Spleen (tissue), 11 donors: Measurements from ENCODE around the gene PRKG1. TPM values are rescaled to one million over a fixed set of nuclear protein-coding genes. Genes with fewer than 3 reads are reported as not detected.

ENCODE experiments used
- DNase-seq: peaks from one replicate; pipeline ENCODE4 v3.0.0-alpha.2; 2020
- H3K27ac ChIP-seq, 8 donors: fragments of 200-600 bp; sonication (generic) in 7 of 8; 1 replicate in 4 of 8; 2 replicates in 4 of 8; pipeline versions ENCODE4 v1.5.0 to v1.8.0; 2016 to 2021; ENCODE audit warnings: inconsistent platforms in 4 of 8, mild to moderate bottlenecking in 4 of 8, moderate library complexity in 1 of 8
- H3K27me3 ChIP-seq, 7 donors: fragments of 200-600 bp; sonication (generic) in 6 of 7; replicated peaks in 1 of 7; 1 replicate in 4 of 7; 2 replicates in 3 of 7; pipeline versions ENCODE4 v1.5.0 to v1.8.0; 2016 to 2021; ENCODE audit warnings: inconsistent platforms in 3 of 7, mild to moderate bottlenecking in 1 of 7
- H3K36me3 ChIP-seq, 6 donors: fragments of 200-600 bp; sonication (generic) in 5 of 6; 1 replicate in 4 of 6; 2 replicates in 2 of 6; pipeline versions ENCODE4 v1.5.0 to v1.8.0; 2016 to 2021; ENCODE audit warnings: inconsistent platforms in 2 of 6
- H3K4me1 ChIP-seq, 6 donors: fragments of 200-600 bp; sonication (generic) in 5 of 6; 1 replicate in 3 of 6; 2 replicates in 3 of 6; pipeline versions ENCODE4 v1.5.0 to v1.8.0; 2016 to 2021; ENCODE audit warnings: inconsistent platforms in 3 of 6
- H3K4me3 ChIP-seq, 8 donors: fragments of 200-600 bp; sonication (generic) in 7 of 8; 1 replicate in 4 of 8; 2 replicates in 4 of 8; pipeline versions ENCODE4 v1.5.0 to v1.8.0; 2016 to 2021; ENCODE audit warnings: inconsistent platforms in 4 of 8, mild to moderate bottlenecking in 4 of 8, moderate library complexity in 2 of 8
- H3K9me3 ChIP-seq, 8 donors: fragments of 200-600 bp; sonication (generic) in 7 of 8; 1 replicate in 4 of 8; 2 replicates in 4 of 8; pipeline versions ENCODE4 v1.5.0 to v1.8.0; 2016 to 2021; ENCODE audit warnings: inconsistent platforms in 4 of 8
- CTCF ChIP-seq, 11 experiments: fragments of 200-600 bp in 7 of 11; fragments of 450-650 bp in 4 of 11; sonication (generic) in 4 of 11; IDR thresholded peaks in 8 of 11; conservative IDR thresholded peaks in 3 of 11; 1 replicate in 7 of 11; 2 replicates in 4 of 11; pipeline versions ENCODE4 v1.4.0 to v1.8.0; 2016 to 2021; ENCODE audit warnings: antibody characterized with exemption in 11 of 11, inconsistent platforms in 4 of 11, mild to moderate bottlenecking in 1 of 11
- POLR2A ChIP-seq, 3 donors: fragments of 450-650 bp; IDR thresholded peaks; one replicate each; pipeline ENCODE4 v1.5.1; 2017; ENCODE audit warnings: antibody characterized with exemption in 3 of 3, mild to moderate bottlenecking in 1 of 3
- POLR2AphosphoS5 ChIP-seq, 3 donors: sonication (generic); formaldehyde crosslinking; IDR thresholded peaks; one replicate each; pipeline ENCODE4 v1.5.1; 2017; ENCODE audit warnings: antibody characterized with exemption in 3 of 3
- WGBS, 5 donors: extraction: QIAGEN DNeasy Blood & Tissue Kit in 3 of 5; methylation state at CpG; one replicate each; pipeline versions ENCODE4 v1.1.5 to v1.1.7; 2013 to 2018; 5-methylcytosine and 5-hydroxymethylcytosine counted together
- intact Hi-C: fragments of 100-400 bp; cut with DNase I; formaldehyde crosslinking; loops from one replicate; pipeline ENCODE4 v1.15.0; 2023; ENCODE audit warnings: low total_unique reads
- polyA plus RNA-seq, 3 donors: library from polyadenylated mRNA; stranded (reverse); fragments of 200-250 nt; gene quantifications; one replicate each; pipeline ENCODE4 v1.2.1, GENCODE V29; 2013
- total RNA-seq, 7 donors: library from RNA; depleted of rRNA in 3 of 7; stranded (reverse); fragments of >200 nt in 3 of 7; fragmentation: NEBNext Ultra II Directional in 4 of 7; extraction: Animal tissue kit (Norgen Biotek cat#: 25700) in 4 of 7; gene quantifications; one replicate each; pipeline versions ENCODE4 v1.1.0 to v1.2.1, GENCODE V29; 2016 to 2021
- donor health status: healthy with polysubstance abuse.
- donor health status: DM: no; HTN: no; CAD: no; lungs with moderate emphysema.
- donor health status: DM: no; HTN: no; CAD: no.
- donor health status: Bipolar disorder and iron deficiency.
- donor health status: healthy.
- donor health status: DM: no; HTN: no; CAD: no.
- donor health status: DM: yes; HTN: yes; CAD: no.

PRKG1 gene
- total and polyA plus RNA-seq, 10 donors, result 0.65 to 10.5 (median 7.2) TPM

GRCh38 chr10:51666456-51666855, 592.2 kb downstream of the PRKG1 start:
- no peak overlapping the region for H3K4me3 ChIP-seq
- H3K36me3 ChIP-seq, result no peaks in the 10 kb centered on the region
- intact Hi-C loops, result loop anchor here (10.0 kb wide), 1 partner anchor 58 kb away; no protein-coding TSS in a partner anchor
- peaks cover 0 to 2% (median 0%) of the 10 kb centered on the region in 8 donors for H3K9me3 ChIP-seq
- no peak for DNase-seq
- no peak overlapping the region for H3K27ac ChIP-seq
- no peaks in the 10 kb centered on the region for H3K27me3 ChIP-seq
- H3K4me1 ChIP-seq, result peaks cover 0 to 6% (median 0%) of the 10 kb centered on the region in 6 donors
- TF ChIP-seq POLR2AphosphoS5 (IDR thresholded peaks at IDR 0.05) (no peak), CTCF (IDR thresholded peaks at IDR 0.05 in 8 of 11, conservative IDR thresholded peaks at IDR 0.05 in 3 of 11) (no peak), POLR2A (IDR thresholded peaks at IDR 0.05) (no peak)

GRCh38 chr10:51667678-51668335, 593.5 kb downstream of the PRKG1 start:
- Histone ChIP-seq H3K36me3 (no peaks in the 10 kb centered on the region), H3K27me3 (no peaks in the 10 kb centered on the region), H3K27ac (no peak overlapping the region), H3K9me3 (peaks cover 0 to 14% (median 7%) of the 10 kb centered on the region in 8 donors), H3K4me1 (peaks cover 0 to 6% (median 0%) of the 10 kb centered on the region in 6 donors), H3K4me3 (no peak overlapping the region)
- no peak for DNase-seq
- intact Hi-C loops, result loop anchor here (10.0 kb wide), 1 partner anchor 57 kb away; no protein-coding TSS in a partner anchor
- no peak for TF ChIP-seq POLR2AphosphoS5 (IDR thresholded peaks at IDR 0.05)
- TF ChIP-seq POLR2A (IDR thresholded peaks at IDR 0.05), result no peak
- no peak for TF ChIP-seq CTCF (IDR thresholded peaks at IDR 0.05 in 8 of 11, conservative IDR thresholded peaks at IDR 0.05 in 3 of 11)
- WGBS, 5 donors, result 0 to 8% (median 5%) methylated on average over 1 of the region's 1 CpG

- Histone ChIP-seq H3K27ac (no peak overlapping the region), H3K4me1 (peaks cover 0 to 6% (median 0%) of the 10 kb centered on the region in 6 donors), H3K9me3 (peaks cover 0 to 14% (median 7%) of the 10 kb centered on the region in 8 donors), H3K36me3 (no peaks in the 10 kb centered on the region), H3K4me3 (no peak overlapping the region), H3K27me3 (no peaks in the 10 kb centered on the region)
- TF ChIP-seq POLR2AphosphoS5 (IDR thresholded peaks at IDR 0.05), result no peak
- TF ChIP-seq POLR2A (IDR thresholded peaks at IDR 0.05), result no peak
- no peak for TF ChIP-seq CTCF (IDR thresholded peaks at IDR 0.05 in 8 of 11, conservative IDR thresholded peaks at IDR 0.05 in 3 of 11)
- DNase-seq, result no peak
- intact Hi-C loops, result loop anchor here (10.0 kb wide), 1 partner anchor 56 kb away; no protein-coding TSS in a partner anchor
Measured at GRCh38 chr10:51668336-51668689, 594.0 kb downstream of the PRKG1 start.

- WGBS, 5 donors, result 91 to 96% (median 92%) methylated on average over 5 of the region's 5 CpGs
- Histone ChIP-seq H3K27me3 (no peaks in the 10 kb centered on the region), H3K36me3 (no peaks in the 10 kb centered on the region), H3K4me3 (no peak overlapping the region), H3K9me3 (peaks cover 0 to 14% (median 7%) of the 10 kb centered on the region in 8 donors), H3K27ac (no peak overlapping the region), H3K4me1 (peaks cover 0 to 6% (median 0%) of the 10 kb centered on the region in 6 donors)
- DNase-seq, result no peak
- intact Hi-C loops, result loop anchor here (10.0 kb wide), 1 partner anchor 56 kb away; no protein-coding TSS in a partner anchor
- TF ChIP-seq POLR2A (IDR thresholded peaks at IDR 0.05), result no peak
- TF ChIP-seq CTCF (IDR thresholded peaks at IDR 0.05 in 8 of 11, conservative IDR thresholded peaks at IDR 0.05 in 3 of 11), result no peak
- TF ChIP-seq POLR2AphosphoS5 (IDR thresholded peaks at IDR 0.05), result no peak
Measured at GRCh38 chr10:51669041-51669440, 594.8 kb downstream of the PRKG1 start.
